ENCODE measurements around the gene TBC1D22A. TPM values are rescaled to one million over a fixed set of nuclear protein-coding genes. Genes with fewer than 3 reads are reported as not detected.

The TBC1D22A gene
- polyA plus RNA-seq, 1 experiment, result 19.8 TPM

DNA sequence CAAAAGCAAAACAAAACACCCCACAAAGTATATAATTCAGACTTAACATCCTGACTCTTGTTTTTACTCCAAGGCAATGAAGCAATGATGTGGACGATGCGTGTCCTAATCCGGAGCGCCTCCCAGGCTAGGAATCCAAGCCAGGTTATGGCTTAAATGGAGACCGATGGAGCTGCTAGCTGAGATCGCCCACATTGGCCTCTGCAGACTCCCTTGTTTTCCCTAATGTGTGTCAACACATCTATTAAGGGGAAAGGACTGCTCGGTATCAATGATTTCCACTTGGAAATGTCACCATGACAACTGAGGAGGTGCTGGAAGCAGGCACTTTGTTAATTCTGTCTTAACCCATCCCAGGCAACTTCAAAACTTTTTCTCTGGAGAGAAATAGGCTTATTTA, 311.7 kb downstream of the TBC1D22A start:
- TF ChIP-seq CTCF (IDR thresholded peaks at IDR 0.05; ENCODE audit: low read depth, low read length), result no peak
- CTCF ChIA-PET, result no interaction called here
- H3K4me3 ChIP-seq (ENCODE audit: low read depth, low read length), result no peak overlapping the region

DNA sequence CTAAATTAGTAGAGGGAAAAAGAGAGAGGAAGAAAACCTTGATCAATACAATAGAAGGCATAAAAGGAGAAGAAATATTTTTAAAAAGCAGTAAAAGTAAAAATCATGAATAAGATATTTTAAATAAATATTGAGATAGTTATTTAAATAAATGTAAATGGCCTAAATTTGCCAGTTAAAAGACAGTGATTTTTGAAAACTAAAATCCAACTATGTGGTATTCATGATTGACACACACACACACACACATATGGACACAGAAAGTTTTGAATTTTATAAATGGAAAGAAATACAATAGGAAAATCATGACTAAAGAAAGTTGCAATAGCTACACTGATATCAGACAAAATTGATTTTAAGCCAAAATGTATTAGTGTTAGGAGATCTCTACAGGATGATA, 313.1 kb downstream of the TBC1D22A start:
- DNase-seq (ENCODE audit: low read depth, low spot score), result no peak
- peaks cover 12% of the 10 kb centered on the region for H3K9me3 ChIP-seq (ENCODE audit: control insufficient read depth, insufficient read depth, low read length)
- POLR2A ChIA-PET, result no interaction called here
- H3K27ac ChIP-seq (ENCODE audit: low read depth, low read length), result no peak overlapping the region
- CTCF ChIA-PET, result interaction anchor here (0.6 kb wide), 1 partner anchor 1669 kb away, joined by 3 read pairs; no protein-coding TSS in a partner anchor
- no peak for TF ChIP-seq CTCF (IDR thresholded peaks at IDR 0.05; ENCODE audit: low read depth, low read length)
- no peaks in the 10 kb centered on the region for H3K27me3 ChIP-seq (ENCODE audit: control insufficient read depth, insufficient read depth, low read length)
- no peak overlapping the region for H3K4me3 ChIP-seq (ENCODE audit: low read depth, low read length)

More for the DNA sequence above, 311.7 kb downstream of the TBC1D22A start:
- POLR2A ChIA-PET, result no interaction called here
- Histone ChIP-seq H3K9me3 (ENCODE audit: control insufficient read depth, insufficient read depth, low read length) (peaks cover 12% of the 10 kb centered on the region), H3K27me3 (ENCODE audit: control insufficient read depth, insufficient read depth, low read length) (no peaks in the 10 kb centered on the region), H3K27ac (ENCODE audit: low read depth, low read length) (no peak overlapping the region)
- no peak for DNase-seq (ENCODE audit: low read depth, low spot score)

GRCh38 chr22:47076758-47077157, 314.3 kb downstream of the TBC1D22A start:
- no peak for DNase-seq (ENCODE audit: low read depth, low spot score)
- ChIA-PET CTCF (no interaction called here), POLR2A (no interaction called here)
- H3K9me3 ChIP-seq (ENCODE audit: control insufficient read depth, insufficient read depth, low read length), result peaks cover 12% of the 10 kb centered on the region
- TF ChIP-seq CTCF (IDR thresholded peaks at IDR 0.05; ENCODE audit: low read depth, low read length), result no peak
- no peaks in the 10 kb centered on the region for H3K27me3 ChIP-seq (ENCODE audit: control insufficient read depth, insufficient read depth, low read length)
- no peak overlapping the region for H3K27ac ChIP-seq (ENCODE audit: low read depth, low read length)
- no peak overlapping the region for H3K4me3 ChIP-seq (ENCODE audit: low read depth, low read length)

DNA sequence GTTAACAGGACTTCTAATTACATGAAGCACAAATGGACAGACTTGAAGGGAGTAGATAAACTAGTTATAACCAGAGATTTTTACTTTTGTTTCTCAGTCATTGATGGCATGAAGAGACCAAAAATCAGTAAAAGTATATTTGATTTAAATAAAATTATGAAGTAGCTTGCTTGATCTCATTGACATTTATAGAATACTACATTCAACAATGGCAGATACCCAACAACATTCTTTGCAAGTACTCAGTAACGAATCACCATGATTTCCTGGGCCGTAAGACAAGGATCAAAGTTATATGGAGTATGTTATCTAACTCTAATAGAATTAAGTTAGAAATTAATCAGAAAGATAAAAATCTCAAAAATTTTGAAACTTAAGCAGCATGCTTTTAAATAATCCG, 317.6 kb downstream of the TBC1D22A start:
- Histone ChIP-seq H3K27ac (ENCODE audit: low read depth, low read length) (no peak overlapping the region), H3K27me3 (ENCODE audit: control insufficient read depth, insufficient read depth, low read length) (no peaks in the 10 kb centered on the region), H3K4me3 (ENCODE audit: low read depth, low read length) (no peak overlapping the region), H3K9me3 (ENCODE audit: control insufficient read depth, insufficient read depth, low read length) (peaks cover 5% of the 10 kb centered on the region)
- ChIA-PET POLR2A (no interaction called here), CTCF (no interaction called here)
- DNase-seq (ENCODE audit: low read depth, low spot score), result no peak
- TF ChIP-seq CTCF (IDR thresholded peaks at IDR 0.05; ENCODE audit: low read depth, low read length), result no peak

DNA sequence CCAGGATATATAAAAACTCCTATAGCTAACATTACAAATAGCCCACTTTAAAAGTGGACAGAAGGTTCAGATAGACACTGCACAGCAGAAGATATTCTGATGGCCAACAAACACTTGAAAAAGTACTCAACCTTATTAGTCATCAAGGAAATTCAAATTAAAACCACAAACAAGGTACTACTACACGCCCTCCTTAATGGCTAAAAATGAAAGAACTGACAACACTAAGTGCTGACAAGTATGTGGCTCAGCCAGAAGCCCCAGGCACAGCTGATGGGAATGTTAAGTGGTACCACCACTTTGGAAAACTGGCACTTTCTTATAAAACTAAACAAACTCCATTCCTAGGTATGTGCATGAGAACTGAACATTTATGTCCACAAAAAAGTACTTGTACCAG, 320.1 kb downstream of the TBC1D22A start:
- H3K27me3 ChIP-seq (ENCODE audit: control insufficient read depth, insufficient read depth, low read length), result no peaks in the 10 kb centered on the region
- H3K27ac ChIP-seq (ENCODE audit: low read depth, low read length), result no peak overlapping the region
- TF ChIP-seq CTCF (IDR thresholded peaks at IDR 0.05; ENCODE audit: low read depth, low read length), result no peak
- POLR2A ChIA-PET, result no interaction called here
- CTCF ChIA-PET, result no interaction called here
- no peak overlapping the region for H3K4me3 ChIP-seq (ENCODE audit: low read depth, low read length)
- no peak for DNase-seq (ENCODE audit: low read depth, low spot score)
- H3K9me3 ChIP-seq (ENCODE audit: control insufficient read depth, insufficient read depth, low read length), result peaks cover 2% of the 10 kb centered on the region; the same call in 1 of the 2 replicates

Data from AG04450 (cell line).